ENCODE measurements around the gene KATNAL1. TPM values are rescaled to one million over a fixed set of nuclear protein-coding genes. Genes with fewer than 3 reads are reported as not detected.

Gene KATNAL1
- total and polyA plus RNA-seq, 2 of the 4 experiments (the other 2 are of a cell fraction): 6.9 to 16.8 TPM

DNA sequence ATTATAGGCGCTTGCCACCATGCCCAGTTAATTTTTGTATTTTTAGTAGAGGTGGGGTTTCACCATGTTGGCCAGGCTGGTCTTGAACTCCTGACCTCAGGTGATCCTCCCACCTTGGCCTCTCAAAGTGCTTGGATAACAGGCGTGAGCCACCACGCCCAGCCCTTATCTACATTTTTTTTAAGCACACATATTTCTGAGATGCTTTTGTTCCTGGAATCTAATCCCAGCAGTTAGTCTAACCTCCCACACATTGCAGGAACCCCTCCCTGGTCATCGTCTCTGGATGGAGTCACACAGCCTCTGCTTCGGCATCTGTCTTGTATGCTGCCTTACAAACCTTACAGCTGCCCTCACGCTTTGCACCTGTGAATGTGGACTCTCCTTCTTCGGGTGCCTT is 15.1 kb upstream of the KATNAL1 start:
- Histone ChIP-seq H4K5ac (ENCODE audit: low read depth, low read length) (no peak overlapping the region), H3K9me3 (ENCODE audit: control insufficient read depth, insufficient read depth, low read length) (peaks cover 2% of the 10 kb centered on the region; the same call in 1 of the 2 replicates), H2AFZ (replicated peaks; ENCODE audit: low read length, poor library complexity) (no peak overlapping the region), H3K27me3 (ENCODE audit: control insufficient read depth, insufficient read depth, low read length) (no peaks in the 10 kb centered on the region; the same call in 1 of the 2 replicates), H2AK5ac (ENCODE audit: low read depth, low read length) (no peak overlapping the region), H3K9me1 (ENCODE audit: insufficient read depth, low read length) (peaks cover 4% of the 10 kb centered on the region; the same call in 1 of the 2 replicates), H4K91ac (ENCODE audit: insufficient read depth, low read depth, low read length) (no peak overlapping the region), H3K4me2 (ENCODE audit: low read depth, low read length) (no peak overlapping the region), H3K4me3 (ENCODE audit: insufficient read depth, low read depth, low read length) (no peak overlapping the region), H3K36me3 (ENCODE audit: control insufficient read depth, insufficient read depth, low read length) (no peaks in the 10 kb centered on the region), H3K14ac (replicated peaks; ENCODE audit: low read depth, low read length) (no peak overlapping the region), H2AK9ac (replicated peaks; ENCODE audit: low read depth, low read length, poor library complexity) (no peak overlapping the region), H3K4me1 (ENCODE audit: control insufficient read depth, insufficient read depth, low read length) (no peaks in the 10 kb centered on the region), H2BK120ac (ENCODE audit: low read depth, low read length) (no peak overlapping the region), H3K9ac (ENCODE audit: low read depth, low read length) (no peak overlapping the region), H4K20me1 (ENCODE audit: insufficient read depth, low read length) (no peaks in the 10 kb centered on the region), H2BK20ac (ENCODE audit: low read depth, low read length) (no peak overlapping the region), H3K18ac (ENCODE audit: low read depth, low read length) (no peak overlapping the region), H3K4ac (ENCODE audit: low read depth, low read length) (no peak overlapping the region), H2BK15ac (ENCODE audit: low read depth, low read length) (no peak overlapping the region), H3K56ac (ENCODE audit: extremely low read depth, insufficient read depth, low read length) (no peak overlapping the region), H3K79me1 (ENCODE audit: low read depth in 1 of 2, low read length in 2 of 2) (peaks cover 0 to 2% of the 10 kb centered on the region in 2 experiments; a peak in 1 of 4 replicates), H3K27ac (ENCODE audit: insufficient read depth, low read length) (no peak overlapping the region), H2BK5ac (ENCODE audit: low read depth, low read length, poor library complexity, severe bottlenecking) (no peak overlapping the region), H4K8ac (ENCODE audit: low read depth in 2 of 2, low read length in 2 of 2) (no peak overlapping the region), H3K23ac (ENCODE audit: low read depth, low read length) (no peak overlapping the region)
- dilution Hi-C loops (cut with HindIII; ENCODE audit: low sequenced_read_pairs, unreplicated experiment): no loop called here
- intact Hi-C loops (cut with micrococcal nuclease): no loop called here
- in situ Hi-C loops (cut with MboI; ENCODE audit: low sequenced_read_pairs): no loop called here
- ChIA-PET CTCF (no interaction called here), POLR2A (ENCODE audit: unreplicated experiment) (no interaction called here)
- ATAC-seq (ENCODE audit: low read depth): no peak
- 77% methylated on average over 6 of the region's 7 CpGs; no CpG with 5 or more reads in 1 of the 2 experiments for WGBS, 2 experiments (ENCODE audit: extremely low coverage in 2 of 2, insufficient read length in 1 of 2)
- no TSS peak for BruUV-seq (replicated peaks)
- DNase-seq: no peak
- TF ChIP-seq RCOR1 (IDR thresholded peaks at IDR 0.05; ENCODE audit: insufficient replicate concordance, low read length): no peak
- TF ChIP-seq RAD21 (IDR thresholded peaks at IDR 0.05; ENCODE audit: low read length): no peak
- no peak for TF ChIP-seq CHD1 (IDR thresholded peaks at IDR 0.05; ENCODE audit: low read depth, low read length)
- TF ChIP-seq RFX5 (IDR thresholded peaks at IDR 0.05; ENCODE audit: low read depth, low read length): no peak
- no peak for TF ChIP-seq MXI1 (IDR thresholded peaks at IDR 0.05; ENCODE audit: borderline replicate concordance, low read depth, low read length)
- no peak for TF ChIP-seq MAFK (IDR thresholded peaks at IDR 0.05; ENCODE audit: low read depth, low read length)
- TF ChIP-seq BHLHE40 (IDR thresholded peaks at IDR 0.05; ENCODE audit: low read depth, low read length): no peak
- no peak for TF ChIP-seq FOS (IDR thresholded peaks at IDR 0.05; ENCODE audit: low read depth, low read length)
- TF ChIP-seq, protein P1, sequence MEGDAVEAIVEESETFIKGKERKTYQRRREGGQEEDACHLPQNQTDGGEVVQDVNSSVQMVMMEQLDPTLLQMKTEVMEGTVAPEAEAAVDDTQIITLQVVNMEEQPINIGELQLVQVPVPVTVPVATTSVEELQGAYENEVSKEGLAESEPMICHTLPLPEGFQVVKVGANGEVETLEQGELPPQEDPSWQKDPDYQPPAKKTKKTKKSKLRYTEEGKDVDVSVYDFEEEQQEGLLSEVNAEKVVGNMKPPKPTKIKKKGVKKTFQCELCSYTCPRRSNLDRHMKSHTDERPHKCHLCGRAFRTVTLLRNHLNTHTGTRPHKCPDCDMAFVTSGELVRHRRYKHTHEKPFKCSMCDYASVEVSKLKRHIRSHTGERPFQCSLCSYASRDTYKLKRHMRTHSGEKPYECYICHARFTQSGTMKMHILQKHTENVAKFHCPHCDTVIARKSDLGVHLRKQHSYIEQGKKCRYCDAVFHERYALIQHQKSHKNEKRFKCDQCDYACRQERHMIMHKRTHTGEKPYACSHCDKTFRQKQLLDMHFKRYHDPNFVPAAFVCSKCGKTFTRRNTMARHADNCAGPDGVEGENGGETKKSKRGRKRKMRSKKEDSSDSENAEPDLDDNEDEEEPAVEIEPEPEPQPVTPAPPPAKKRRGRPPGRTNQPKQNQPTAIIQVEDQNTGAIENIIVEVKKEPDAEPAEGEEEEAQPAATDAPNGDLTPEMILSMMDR (conservative IDR thresholded peaks at IDR 0.05; ENCODE audit: low read depth, low read length): no peak
- TF ChIP-seq CEBPB (IDR thresholded peaks at IDR 0.05; ENCODE audit: low read depth, low read length): no peak
- TF ChIP-seq, protein P2, sequence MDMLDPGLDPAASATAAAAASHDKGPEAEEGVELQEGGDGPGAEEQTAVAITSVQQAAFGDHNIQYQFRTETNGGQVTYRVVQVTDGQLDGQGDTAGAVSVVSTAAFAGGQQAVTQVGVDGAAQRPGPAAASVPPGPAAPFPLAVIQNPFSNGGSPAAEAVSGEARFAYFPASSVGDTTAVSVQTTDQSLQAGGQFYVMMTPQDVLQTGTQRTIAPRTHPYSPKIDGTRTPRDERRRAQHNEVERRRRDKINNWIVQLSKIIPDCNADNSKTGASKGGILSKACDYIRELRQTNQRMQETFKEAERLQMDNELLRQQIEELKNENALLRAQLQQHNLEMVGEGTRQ (IDR thresholded peaks at IDR 0.05; ENCODE audit: low read depth, low read length): no peak
- no peak for TF ChIP-seq POLR2A (IDR thresholded peaks at IDR 0.05; ENCODE audit: low read depth, low read length)
- TF ChIP-seq MAZ (IDR thresholded peaks at IDR 0.05; ENCODE audit: borderline replicate concordance, low read depth, low read length): no peak
- TF ChIP-seq NFE2L2 (IDR thresholded peaks at IDR 0.05; ENCODE audit: low read depth, low read length): no peak
- no peak for TF ChIP-seq SMC3 (IDR thresholded peaks at IDR 0.05; ENCODE audit: low read depth, low read length)
- TF ChIP-seq, protein P3, sequence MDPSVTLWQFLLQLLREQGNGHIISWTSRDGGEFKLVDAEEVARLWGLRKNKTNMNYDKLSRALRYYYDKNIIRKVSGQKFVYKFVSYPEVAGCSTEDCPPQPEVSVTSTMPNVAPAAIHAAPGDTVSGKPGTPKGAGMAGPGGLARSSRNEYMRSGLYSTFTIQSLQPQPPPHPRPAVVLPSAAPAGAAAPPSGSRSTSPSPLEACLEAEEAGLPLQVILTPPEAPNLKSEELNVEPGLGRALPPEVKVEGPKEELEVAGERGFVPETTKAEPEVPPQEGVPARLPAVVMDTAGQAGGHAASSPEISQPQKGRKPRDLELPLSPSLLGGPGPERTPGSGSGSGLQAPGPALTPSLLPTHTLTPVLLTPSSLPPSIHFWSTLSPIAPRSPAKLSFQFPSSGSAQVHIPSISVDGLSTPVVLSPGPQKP (IDR thresholded peaks at IDR 0.05; ENCODE audit: borderline replicate concordance, low read depth, low read length): no peak

All from IMR-90 (cell line).